ENCODE results near the gene BRD9. TPM values are rescaled to one million over a fixed set of nuclear protein-coding genes. Genes with fewer than 3 reads are reported as not detected.

Gene BRD9
- total and polyA plus RNA-seq, 2 of the 13 experiments (the other 11 are each of a cell fraction or from before 2014, with no cell fraction given): 5.2 to 22.9 TPM

DNA sequence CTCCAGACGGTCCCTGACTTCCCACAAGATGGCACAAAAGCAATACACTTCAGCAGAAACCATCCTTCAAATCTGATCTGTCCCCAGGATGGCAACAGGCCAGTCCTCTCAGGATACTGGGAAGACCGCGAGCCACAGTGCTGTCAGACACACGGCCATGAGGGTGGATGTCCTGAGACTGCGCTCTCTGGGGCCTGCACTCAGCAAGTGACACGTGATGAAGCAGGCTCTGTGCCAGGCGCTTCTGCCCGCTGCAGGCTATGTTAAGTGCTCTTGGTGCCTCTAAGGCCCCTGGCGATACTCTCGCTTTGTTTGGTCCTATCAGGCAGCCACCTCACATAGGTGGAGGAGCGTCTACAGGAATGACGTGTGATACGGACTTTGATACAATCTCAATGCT is 7.1 kb downstream of the BRD9 start:
- H3K4me2 ChIP-seq (ENCODE audit: low read depth, low read length): no peak overlapping the region
- no TSS peak for BruUV-seq (replicated peaks)
- FAIRE-seq: no peak
- no peak overlapping the region for H3K9ac ChIP-seq (ENCODE audit: insufficient read depth, low read depth, low read length)
- no peak overlapping the region for H3K4me3 ChIP-seq (replicated peaks in 1 of 3; ENCODE audit: insufficient read depth in 1 of 3, low read depth in 2 of 3, low read length in 3 of 3)
- in situ Hi-C loops (cut with HindIII; ENCODE audit: extremely low pct_ligation_motif_present, low pct_unique_long_range_greater_than_20kb): no loop called here
- WGBS (ENCODE audit: low lambda C conversion rate): 96% methylated on average over 13 of the region's 13 CpGs
- peaks cover 5% of the 10 kb centered on the region for H3K4me1 ChIP-seq (ENCODE audit: insufficient read depth, low read length)
- peaks cover 34 to 97% of the 10 kb centered on the region in 2 experiments for H3K36me3 ChIP-seq (replicated peaks in 1 of 2; ENCODE audit: control insufficient read depth in 1 of 2, insufficient read depth in 2 of 2, low read length in 2 of 2)
- no peaks in the 10 kb centered on the region for H3K27me3 ChIP-seq (ENCODE audit: control insufficient read depth in 1 of 2, insufficient read depth in 2 of 2, low read length in 2 of 2)
- H2AFZ ChIP-seq (ENCODE audit: low read length): no peak overlapping the region
- no peak overlapping the region for H3K27ac ChIP-seq (ENCODE audit: extremely low read length, insufficient read depth, low read length)
- DNase-seq (ENCODE audit: low spot score): no peak
- 0 out of 2 replicates have a peak, but pooled peaks cover 2% of the 10 kb centered on the region for H4K20me1 ChIP-seq (ENCODE audit: insufficient read depth, low read length)
- CTCF ChIA-PET (ENCODE audit: low intra/inter-chr PET ratio, low total read pairs): no interaction called here
- intact Hi-C loops (cut with micrococcal nuclease; ENCODE audit: unreplicated experiment): no loop called here
- H3K9me3 ChIP-seq (ENCODE audit: low read length): no peaks in the 10 kb centered on the region
- POLR2A ChIA-PET: no interaction called here
- H3K79me2 ChIP-seq (ENCODE audit: insufficient read depth, low read length): peaks cover 20% of the 10 kb centered on the region
- ATAC-seq: no peak
- no peak for TF ChIP-seq ZFP90 (CRISPR knock-in tag; IDR thresholded peaks at IDR 0.05; ENCODE audit: borderline replicate concordance)
- no peak for TF ChIP-seq FOXM1 (CRISPR knock-in tag; IDR thresholded peaks at IDR 0.05)
- no peak for TF ChIP-seq NCOA2 (CRISPR knock-in tag; IDR thresholded peaks at IDR 0.05)
- TF ChIP-seq, protein P1, sequence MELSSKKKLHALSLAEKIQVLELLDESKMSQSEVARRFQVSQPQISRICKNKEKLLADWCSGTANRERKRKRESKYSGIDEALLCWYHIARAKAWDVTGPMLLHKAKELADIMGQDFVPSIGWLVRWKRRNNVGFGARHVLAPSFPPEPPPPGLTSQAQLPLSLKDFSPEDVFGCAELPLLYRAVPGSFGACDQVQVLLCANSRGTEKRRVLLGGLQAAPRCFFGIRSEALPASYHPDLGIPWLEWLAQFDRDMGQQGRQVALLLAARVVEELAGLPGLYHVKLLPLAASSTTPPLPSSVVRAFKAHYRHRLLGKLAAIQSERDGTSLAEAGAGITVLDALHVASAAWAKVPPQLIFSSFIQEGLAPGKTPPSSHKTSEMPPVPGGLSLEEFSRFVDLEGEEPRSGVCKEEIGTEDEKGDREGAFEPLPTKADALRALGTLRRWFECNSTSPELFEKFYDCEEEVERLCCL (CRISPR knock-in tag; IDR thresholded peaks at IDR 0.05; ENCODE audit: borderline replicate concordance): no peak
- TF ChIP-seq JUNB (CRISPR knock-in tag; IDR thresholded peaks at IDR 0.05; ENCODE audit: borderline replicate concordance): no peak
- TF ChIP-seq ZSCAN30 (CRISPR knock-in tag; IDR thresholded peaks at IDR 0.05): no peak
- no peak for TF ChIP-seq MAFG (CRISPR knock-in tag; IDR thresholded peaks at IDR 0.05)
- TF ChIP-seq RXRB (CRISPR knock-in tag; IDR thresholded peaks at IDR 0.05; ENCODE audit: borderline replicate concordance): no peak
- no peak for TF ChIP-seq NCOR1 (IDR thresholded peaks at IDR 0.05; ENCODE audit: borderline replicate concordance, low read length)
- TF ChIP-seq, protein P2, sequence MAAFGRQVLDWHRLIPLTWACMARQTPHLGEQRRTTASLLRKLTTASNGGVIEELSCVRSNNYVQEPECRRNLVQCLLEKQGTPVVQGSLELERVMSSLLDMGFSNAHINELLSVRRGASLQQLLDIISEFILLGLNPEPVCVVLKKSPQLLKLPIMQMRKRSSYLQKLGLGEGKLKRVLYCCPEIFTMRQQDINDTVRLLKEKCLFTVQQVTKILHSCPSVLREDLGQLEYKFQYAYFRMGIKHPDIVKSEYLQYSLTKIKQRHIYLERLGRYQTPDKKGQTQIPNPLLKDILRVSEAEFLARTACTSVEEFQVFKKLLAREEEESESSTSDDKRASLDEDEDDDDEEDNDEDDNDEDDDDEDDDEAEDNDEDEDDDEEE (CRISPR knock-in tag; IDR thresholded peaks at IDR 0.05): no peak
- TF ChIP-seq ZNF367 (CRISPR knock-in tag; IDR thresholded peaks at IDR 0.05; ENCODE audit: borderline replicate concordance): no peak
- TF ChIP-seq, protein P3, sequence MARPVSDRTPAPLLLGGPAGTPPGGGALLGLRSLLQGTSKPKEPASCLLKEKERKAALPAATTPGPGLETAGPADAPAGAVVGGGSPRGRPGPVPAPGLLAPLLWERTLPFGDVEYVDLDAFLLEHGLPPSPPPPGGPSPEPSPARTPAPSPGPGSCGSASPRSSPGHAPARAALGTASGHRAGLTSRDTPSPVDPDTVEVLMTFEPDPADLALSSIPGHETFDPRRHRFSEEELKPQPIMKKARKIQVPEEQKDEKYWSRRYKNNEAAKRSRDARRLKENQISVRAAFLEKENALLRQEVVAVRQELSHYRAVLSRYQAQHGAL (CRISPR knock-in tag; IDR thresholded peaks at IDR 0.05; ENCODE audit: not compliant biosample characterization): no peak
- no peak for TF ChIP-seq ZNF33B (CRISPR knock-in tag; IDR thresholded peaks at IDR 0.05)
- TF ChIP-seq, protein P4, sequence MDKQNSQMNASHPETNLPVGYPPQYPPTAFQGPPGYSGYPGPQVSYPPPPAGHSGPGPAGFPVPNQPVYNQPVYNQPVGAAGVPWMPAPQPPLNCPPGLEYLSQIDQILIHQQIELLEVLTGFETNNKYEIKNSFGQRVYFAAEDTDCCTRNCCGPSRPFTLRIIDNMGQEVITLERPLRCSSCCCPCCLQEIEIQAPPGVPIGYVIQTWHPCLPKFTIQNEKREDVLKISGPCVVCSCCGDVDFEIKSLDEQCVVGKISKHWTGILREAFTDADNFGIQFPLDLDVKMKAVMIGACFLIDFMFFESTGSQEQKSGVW (CRISPR knock-in tag; IDR thresholded peaks at IDR 0.05; ENCODE audit: borderline replicate concordance): no peak
- TF ChIP-seq, protein P5, sequence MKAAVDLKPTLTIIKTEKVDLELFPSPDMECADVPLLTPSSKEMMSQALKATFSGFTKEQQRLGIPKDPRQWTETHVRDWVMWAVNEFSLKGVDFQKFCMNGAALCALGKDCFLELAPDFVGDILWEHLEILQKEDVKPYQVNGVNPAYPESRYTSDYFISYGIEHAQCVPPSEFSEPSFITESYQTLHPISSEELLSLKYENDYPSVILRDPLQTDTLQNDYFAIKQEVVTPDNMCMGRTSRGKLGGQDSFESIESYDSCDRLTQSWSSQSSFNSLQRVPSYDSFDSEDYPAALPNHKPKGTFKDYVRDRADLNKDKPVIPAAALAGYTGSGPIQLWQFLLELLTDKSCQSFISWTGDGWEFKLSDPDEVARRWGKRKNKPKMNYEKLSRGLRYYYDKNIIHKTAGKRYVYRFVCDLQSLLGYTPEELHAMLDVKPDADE (CRISPR knock-in tag; IDR thresholded peaks at IDR 0.05): no peak
- TF ChIP-seq, protein P6, sequence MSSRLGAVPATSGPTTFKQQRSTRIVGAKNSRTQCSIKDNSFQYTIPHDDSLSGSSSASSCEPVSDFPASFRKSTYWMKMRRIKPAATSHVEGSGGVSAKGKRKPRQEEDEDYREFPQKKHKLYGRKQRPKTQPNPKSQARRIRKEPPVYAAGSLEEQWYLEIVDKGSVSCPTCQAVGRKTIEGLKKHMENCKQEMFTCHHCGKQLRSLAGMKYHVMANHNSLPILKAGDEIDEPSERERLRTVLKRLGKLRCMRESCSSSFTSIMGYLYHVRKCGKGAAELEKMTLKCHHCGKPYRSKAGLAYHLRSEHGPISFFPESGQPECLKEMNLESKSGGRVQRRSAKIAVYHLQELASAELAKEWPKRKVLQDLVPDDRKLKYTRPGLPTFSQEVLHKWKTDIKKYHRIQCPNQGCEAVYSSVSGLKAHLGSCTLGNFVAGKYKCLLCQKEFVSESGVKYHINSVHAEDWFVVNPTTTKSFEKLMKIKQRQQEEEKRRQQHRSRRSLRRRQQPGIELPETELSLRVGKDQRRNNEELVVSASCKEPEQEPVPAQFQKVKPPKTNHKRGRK (CRISPR knock-in tag; IDR thresholded peaks at IDR 0.05): no peak
- TF ChIP-seq, protein P7, sequence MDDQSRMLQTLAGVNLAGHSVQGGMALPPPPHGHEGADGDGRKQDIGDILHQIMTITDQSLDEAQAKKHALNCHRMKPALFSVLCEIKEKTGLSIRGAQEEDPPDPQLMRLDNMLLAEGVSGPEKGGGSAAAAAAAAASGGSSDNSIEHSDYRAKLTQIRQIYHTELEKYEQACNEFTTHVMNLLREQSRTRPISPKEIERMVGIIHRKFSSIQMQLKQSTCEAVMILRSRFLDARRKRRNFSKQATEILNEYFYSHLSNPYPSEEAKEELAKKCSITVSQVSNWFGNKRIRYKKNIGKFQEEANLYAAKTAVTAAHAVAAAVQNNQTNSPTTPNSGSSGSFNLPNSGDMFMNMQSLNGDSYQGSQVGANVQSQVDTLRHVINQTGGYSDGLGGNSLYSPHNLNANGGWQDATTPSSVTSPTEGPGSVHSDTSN (CRISPR knock-in tag; IDR thresholded peaks at IDR 0.05; ENCODE audit: borderline replicate concordance): no peak

Data from HepG2 (cell line).